Purkinje cell (primary cell): Measurements from ENCODE around the gene KCMF1. TPM values are rescaled to one million over a fixed set of nuclear protein-coding genes. Genes with fewer than 3 reads are reported as not detected.

Source experiments
- polyA plus RNA-seq: library from polyadenylated mRNA; unstranded; fragments of >200 nt; fragmentation: Nextera tagmentation; gene quantifications from 2 replicates; pipeline ENCODE4 v1.2.1, GENCODE V29; 2014

Gene KCMF1
- polyA plus RNA-seq = 5.0 and 8.7 TPM in 2 replicates

DNA sequence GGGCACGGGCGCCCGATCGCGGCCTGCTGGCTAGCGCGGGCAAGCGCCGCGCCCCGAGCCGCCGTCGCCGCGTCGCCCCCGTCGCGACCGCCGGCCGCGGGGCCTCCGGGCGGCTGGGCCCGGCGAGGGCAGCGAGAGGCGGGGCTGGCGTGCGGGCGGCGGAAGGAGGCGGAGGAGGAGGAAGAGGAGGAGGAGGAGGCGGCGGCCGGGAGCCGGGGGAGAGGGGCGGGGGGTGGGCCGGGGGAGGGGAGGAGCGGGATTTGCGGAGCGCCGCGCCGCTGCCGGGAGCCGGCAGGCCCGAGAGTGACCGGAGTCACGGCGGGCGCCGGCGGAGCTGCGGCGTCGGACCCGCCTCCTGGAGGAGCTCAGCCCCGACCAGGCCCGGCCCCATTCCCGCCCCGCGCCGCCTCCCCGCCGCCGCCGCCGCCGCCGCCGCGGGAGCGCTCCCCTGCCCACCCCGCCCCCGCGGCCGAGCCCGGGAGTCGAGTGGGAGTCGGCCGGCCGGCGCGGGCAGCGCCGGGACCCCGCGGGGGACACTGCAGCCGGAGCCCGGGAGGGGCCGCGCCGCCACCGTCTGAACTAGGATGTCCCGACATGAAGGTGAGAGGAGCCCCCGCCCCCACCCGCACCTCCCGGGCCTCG is at the start of gene KCMF1:
TSS of gene KCMF1 (plus strand) at position 294 of the 642 bp plus-strand sequence. CDS start at position 585, 291 bp downstream.

Other genes starting within 250 kb of the KCMF1 start
- gene TRABD2A, start 90.1 kb upstream of the KCMF1 start, polyA plus RNA-seq = 3.2 TPM in 1 of 2 replicates, not detected in the other
- gene TMSB10, start 65.5 kb upstream of the KCMF1 start, polyA plus RNA-seq = 60.2 and 1,210 TPM in 2 replicates
- 1.3 and 2.6 TPM in 2 replicates for gene TCF7L1, start 162.2 kb downstream of the KCMF1 start, polyA plus RNA-seq